WTC11 (cell line): ENCODE measurements around the gene DNAJB2. TPM values are rescaled to one million over a fixed set of nuclear protein-coding genes. Genes with fewer than 3 reads are reported as not detected.

Experiments used
- ATAC-seq: fragments of 200-7000 bp; cut with Tn5 transposase; 2 replicates; pipeline ENCODE4 v1.10.0; 2021; ENCODE audit warnings: mild to moderate bottlenecking, moderate library complexity
- CTCF ChIA-PET: fragments of 300-600 bp; sonication (Branson Sonifier 250); formaldehyde crosslinking; loops from one replicate; lab custom pipeline; 2021; ENCODE audit warnings: antibody characterized with exemption; lab: Charles Lee
- POLR2A ChIA-PET: fragments of 350-600 bp; sonication (Branson Sonifier 250); formaldehyde crosslinking; loops from one replicate; lab custom pipeline; 2021; ENCODE audit warnings: antibody characterized with exemption; lab: Charles Lee
- DNase-seq: peaks from one replicate; pipeline ENCODE4 v3.0.0; 2021; ENCODE audit warnings: low spot score
- H3K27ac Mint-ChIP-seq: 2 replicates; pipeline ENCODE4 v1.8.0; 2021; ENCODE audit warnings: mixed read lengths
- H3K27me3 Mint-ChIP-seq: 2 replicates; pipeline ENCODE4 v1.8.0; 2021; ENCODE audit warnings: low read depth, mild to moderate bottlenecking, moderate library complexity, mixed read lengths
- H3K36me3 Mint-ChIP-seq: 2 replicates; pipeline ENCODE4 v1.8.0; 2021; ENCODE audit warnings: mixed read lengths
- H3K4me1 Mint-ChIP-seq: 2 replicates; pipeline ENCODE4 v1.8.0; 2022; ENCODE audit warnings: mixed read lengths
- H3K4me3 Mint-ChIP-seq: 2 replicates; pipeline ENCODE4 v1.8.0; 2021; ENCODE audit warnings: mild to moderate bottlenecking, moderate library complexity, mixed read lengths
- H3K9me3 Mint-ChIP-seq: 2 replicates; pipeline ENCODE4 v1.8.0; 2021; ENCODE audit warnings: mixed read lengths
- ARID4B ChIP-seq: sonication (generic); formaldehyde crosslinking; IDR thresholded peaks from 2 replicates; pipeline ENCODE4 v1.8.0; 2023; ENCODE audit warnings: missing genetic modification reagents, mild to moderate bottlenecking, borderline replicate concordance
- CREM ChIP-seq: sonication (generic); formaldehyde crosslinking; IDR thresholded peaks from 2 replicates; pipeline ENCODE4 v1.8.1; 2022; ENCODE audit warnings: mild to moderate bottlenecking, missing genetic modification reagents, moderate library complexity
- E2F1 ChIP-seq: sonication (generic); formaldehyde crosslinking; IDR thresholded peaks from 2 replicates; pipeline ENCODE4 v1.8.0; 2022; ENCODE audit warnings: mild to moderate bottlenecking, missing genetic modification reagents
- EMX1 ChIP-seq: fragments of 250-450 bp; sonication (Bioruptor Pico); IDR thresholded peaks from 2 replicates; pipeline ENCODE4 v1.8.0; 2021; ENCODE audit warnings: mild to moderate bottlenecking
- ESRRA ChIP-seq: sonication (generic); formaldehyde crosslinking; IDR thresholded peaks from 2 replicates; pipeline ENCODE4 v1.8.1; 2022; ENCODE audit warnings: mild to moderate bottlenecking, missing genetic modification reagents, borderline replicate concordance
- FOXK1 ChIP-seq: sonication (generic); formaldehyde crosslinking; IDR thresholded peaks from 2 replicates; pipeline ENCODE4 v1.8.0; 2022; ENCODE audit warnings: mild to moderate bottlenecking, moderate library complexity, missing genetic modification reagents
- PRDM15 ChIP-seq: sonication (generic); formaldehyde crosslinking; IDR thresholded peaks from 2 replicates; pipeline ENCODE4 v1.8.0; 2022; ENCODE audit warnings: missing genetic modification reagents
- SP1 ChIP-seq: sonication (generic); formaldehyde crosslinking; conservative IDR thresholded peaks from 2 replicates; pipeline ENCODE4 v1.8.1; 2022; ENCODE audit warnings: missing genetic modification reagents
- STAT6 ChIP-seq: sonication (generic); formaldehyde crosslinking; conservative IDR thresholded peaks from 2 replicates; pipeline ENCODE4 v1.8.1; 2023; ENCODE audit warnings: mild to moderate bottlenecking, low read depth, missing genetic modification reagents, moderate library complexity
- ZNF281 ChIP-seq: sonication (generic); formaldehyde crosslinking; IDR thresholded peaks from 2 replicates; pipeline ENCODE4 v1.8.0; 2023; ENCODE audit warnings: mild to moderate bottlenecking, missing genetic modification reagents
- ZNF416 ChIP-seq: fragments of 250-450 bp; sonication (Bioruptor Pico); IDR thresholded peaks from 2 replicates; pipeline ENCODE4 v1.9.0; 2021; ENCODE audit warnings: mild to moderate bottlenecking, inconsistent platforms
- ZNF423 ChIP-seq: fragments of 250-450 bp; sonication (Bioruptor Pico); IDR thresholded peaks from 2 replicates; pipeline ENCODE4 v2.1.2; 2022; ENCODE audit warnings: mild to moderate bottlenecking, moderate library complexity
- ZNF532 ChIP-seq: fragments of 250-450 bp; sonication (Bioruptor Pico); IDR thresholded peaks from 2 replicates; pipeline ENCODE4 v1.9.0; 2021; ENCODE audit warnings: mild to moderate bottlenecking, borderline replicate concordance
- total RNA-seq: library from RNA; stranded (reverse); gene quantifications from 3 replicates; pipeline ENCODE4 v1.2.3, GENCODE V29; 2021
- TF ChIP-seq, protein P1 (sequence below): sonication (generic); formaldehyde crosslinking; IDR thresholded peaks from 2 replicates; pipeline ENCODE4 v1.8.0; 2023; ENCODE audit warnings: missing genetic modification reagents

Gene DNAJB2
- total RNA-seq, 1 experiment from 2014 or later: 36.1 TPM

GRCh38 chr2:219252900-219253752 is 26.0 kb upstream of the DNAJB2 start, which contains the start of gene TUBA4B:
TSS of gene TUBA4B (plus strand) at chr2:219253243. CDS start at chr2:219253408, 165 bp downstream.
- DNase-seq (peak; percentile 70), ATAC-seq (peak; percentile 52)
- CTCF ChIA-PET: interaction anchor here (0.6 to 4.7 kb wide), 14 partner anchors 21 to 257 kb away, joined by 3 to 33 read pairs (median 4); partner anchors contain the start of genes ABCB6, DNAJB2 and DNPEP
- Mint-ChIP-seq H3K36me3 (peaks cover 19% of the 10 kb centered on the region; the same call in 1 of the 2 replicates), H3K9me3 (no peaks in the 10 kb centered on the region), H3K27me3 (peaks cover 62% of the 10 kb centered on the region), H3K27ac (peak within 1 kb of the TSS; percentile 41; the same call in 1 of the 2 replicates), H3K4me1 (peaks cover 25% of the 10 kb centered on the region), H3K4me3 (peak within 1 kb of the TSS; percentile 79)
- POLR2A ChIA-PET: interaction anchor here (0.6 to 2.5 kb wide), 9 partner anchors 16 to 77 kb away, joined by 3 to 15 read pairs (median 7); partner anchors contain the start of genes ABCB6, CNPPD1, DNAJB2 and ZFAND2B
- TF ChIP-seq SP1 (CRISPR knock-in tag) (0 out of 2 replicates have a peak, but pooled peaks have one; percentile 41), STAT6 (CRISPR knock-in tag) (no peak), CREM (CRISPR knock-in tag) (no peak), ZNF416 (no peak), ARID4B (CRISPR knock-in tag) (0 out of 2 replicates have a peak, but pooled peaks have one; percentile 60), ZNF532 (CRISPR knock-in tag) (no peak), ZNF423 (CRISPR knock-in tag) (no peak), ZNF281 (CRISPR knock-in tag) (peak; percentile 78; the same call in 1 of the 2 replicates), EMX1 (CRISPR knock-in tag) (no peak), ESRRA (peak; percentile 46; the same call in 1 of the 2 replicates), PRDM15 (CRISPR knock-in tag) (no peak), E2F1 (CRISPR knock-in tag) (0 out of 2 replicates have a peak, but pooled peaks have one; percentile 74), FOXK1 (peak; percentile 69; the same call in 1 of the 2 replicates)
- TF ChIP-seq, protein P1, sequence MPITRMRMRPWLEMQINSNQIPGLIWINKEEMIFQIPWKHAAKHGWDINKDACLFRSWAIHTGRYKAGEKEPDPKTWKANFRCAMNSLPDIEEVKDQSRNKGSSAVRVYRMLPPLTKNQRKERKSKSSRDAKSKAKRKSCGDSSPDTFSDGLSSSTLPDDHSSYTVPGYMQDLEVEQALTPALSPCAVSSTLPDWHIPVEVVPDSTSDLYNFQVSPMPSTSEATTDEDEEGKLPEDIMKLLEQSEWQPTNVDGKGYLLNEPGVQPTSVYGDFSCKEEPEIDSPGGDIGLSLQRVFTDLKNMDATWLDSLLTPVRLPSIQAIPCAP: peak; percentile 75; the same call in 1 of the 2 replicates
